K562 treated with DMSO at 1 percent for 12 hours (cell line): ENCODE data around the gene TIMM29. TPM values are rescaled to one million over a fixed set of nuclear protein-coding genes. Genes with fewer than 3 reads are reported as not detected.

Experiments used
- total RNA-seq: library from RNA; unstranded; fragments of 300-600 nt; gene quantifications from 2 replicates; pipeline ENCODE4 v1.2.3, GENCODE V29; 2022; ENCODE audit not compliant: insufficient read depth

TIMM29 gene
- 43.1 and 49.4 TPM in 2 replicates for total RNA-seq

GRCh38 chr19:10928563-10929401, at the start of gene TIMM29, which contains the start of gene YIPF2:
Gene TIMM29 (plus strand): TSS chr19:10928811. CDS start chr19:10928823, 12 bp downstream.
Gene YIPF2 (minus strand): TSS chr19:10928639. CDS start chr19:10928410, 229 bp downstream.

GRCh38 chr19:10960314-10961072, 31.9 kb downstream of the TIMM29 start, which contains the start of gene SMARCA4:
Gene SMARCA4 (plus strand): TSS chr19:10961030. CDS start chr19:10984152, 23,122 bp downstream.

Other genes with a start within 250 kb of the TIMM29 start
- 11.5 and 18.7 TPM in 2 replicates for gene QTRT1, start 227.4 kb upstream of the TIMM29 start, total RNA-seq
- 138 and 240 TPM in 2 replicates for gene DNM2, start 210.7 kb upstream of the TIMM29 start, total RNA-seq
- gene TMED1, start 92.6 kb upstream of the TIMM29 start, total RNA-seq, result 59.0 and 100.0 TPM in 2 replicates
- gene C19orf38, start 80.4 kb upstream of the TIMM29 start, total RNA-seq, result 0.84 TPM in 1 of 2 replicates, not detected in the other
- 41.5 and 74.7 TPM in 2 replicates for gene CARM1, start 57.3 kb upstream of the TIMM29 start, total RNA-seq
- gene YIPF2, start 172 bp upstream of the TIMM29 start, total RNA-seq, result 86.1 and 96.1 TPM in 2 replicates
- gene SMARCA4, start 32.2 kb downstream of the TIMM29 start, total RNA-seq, result 71.0 and 106 TPM in 2 replicates
- gene LDLR, start 160.7 kb downstream of the TIMM29 start, total RNA-seq, result 17.5 and 47.0 TPM in 2 replicates
- 32.5 and 40.5 TPM in 2 replicates for gene SPC24, start 227.0 kb downstream of the TIMM29 start, total RNA-seq